Measurements from ENCODE around the gene KPRP. TPM values are rescaled to one million over a fixed set of nuclear protein-coding genes. Genes with fewer than 3 reads are reported as not detected.

Gene KPRP
- total RNA-seq, 3 donors from 2014 or later, result not detected

- H3K27me3 ChIP-seq, result no peaks in the 10 kb centered on the region
- H3K4me3 ChIP-seq, result no peak overlapping the region
- no peak overlapping the region for H3K27ac ChIP-seq
- no peak for DNase-seq (ENCODE audit: low spot score in 2 of 2)
- H3K36me3 ChIP-seq, result no peaks in the 10 kb centered on the region
- H3K9me3 ChIP-seq, result no peaks in the 10 kb centered on the region
- H3K4me1 ChIP-seq, result no peaks in the 10 kb centered on the region
- TF ChIP-seq CTCF (IDR thresholded peaks at IDR 0.05), result no peak
- no peak for TF ChIP-seq POLR2AphosphoS5 (IDR thresholded peaks at IDR 0.05)
- no peak for TF ChIP-seq POLR2A (IDR thresholded peaks at IDR 0.05)
- intact Hi-C loops (cut with DNase I; ENCODE audit: low total_unique reads), result no loop called here
These were observed 11.2 kb downstream of the KPRP start for GRCh38 chr1:152768847-152769533.

DNA sequence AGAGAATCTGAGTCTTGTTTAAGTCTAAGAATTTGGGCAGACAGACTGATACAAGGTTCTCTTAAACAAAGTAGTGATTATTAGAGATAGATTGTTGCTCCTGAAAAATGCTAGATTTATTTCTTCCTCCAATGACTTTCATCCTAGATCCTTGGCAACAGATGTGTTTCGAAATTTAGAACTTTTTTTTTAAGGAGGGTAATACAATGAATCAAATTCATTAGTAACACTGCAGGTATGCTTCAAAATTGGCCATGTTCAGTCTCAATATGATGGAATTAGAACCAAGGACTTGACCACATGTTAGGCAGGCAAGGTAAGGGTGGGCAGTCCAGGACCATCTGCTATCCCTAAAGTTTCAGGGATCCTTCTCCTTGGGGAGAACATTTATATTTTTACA, 12.6 kb downstream of the KPRP start:
- Histone ChIP-seq H3K9me3 (no peaks in the 10 kb centered on the region), H3K36me3 (no peaks in the 10 kb centered on the region), H3K4me1 (no peaks in the 10 kb centered on the region), H3K4me3 (no peak overlapping the region), H3K27me3 (no peaks in the 10 kb centered on the region), H3K27ac (no peak overlapping the region)
- DNase-seq (ENCODE audit: low spot score in 2 of 2), result no peak
- TF ChIP-seq CTCF (IDR thresholded peaks at IDR 0.05) (no peak), POLR2AphosphoS5 (IDR thresholded peaks at IDR 0.05) (no peak), POLR2A (IDR thresholded peaks at IDR 0.05) (no peak)
- intact Hi-C loops (cut with DNase I; ENCODE audit: low total_unique reads), result no loop called here

- no peak within 1 kb of the TSS for H3K4me3 ChIP-seq
- DNase-seq (ENCODE audit: low spot score in 2 of 2), result no peak
- no peak within 1 kb of the TSS for H3K27ac ChIP-seq
- no peaks in the 10 kb centered on the region for H3K36me3 ChIP-seq
- H3K4me1 ChIP-seq, result no peaks in the 10 kb centered on the region
- intact Hi-C loops (cut with DNase I; ENCODE audit: low total_unique reads), result no loop called here
- no peaks in the 10 kb centered on the region for H3K27me3 ChIP-seq
- H3K9me3 ChIP-seq, result no peaks in the 10 kb centered on the region
- TF ChIP-seq POLR2AphosphoS5 (IDR thresholded peaks at IDR 0.05) (no peak), POLR2A (IDR thresholded peaks at IDR 0.05) (no peak), CTCF (IDR thresholded peaks at IDR 0.05) (no peak)
These were observed 17.1 kb downstream of the KPRP start, which contains the start of gene LCE1F for GRCh38 chr1:152774875-152775274. TSS of gene LCE1F (plus strand) at chr1:152775140. CDS start at chr1:152776372, 1,232 bp downstream.

DNA sequence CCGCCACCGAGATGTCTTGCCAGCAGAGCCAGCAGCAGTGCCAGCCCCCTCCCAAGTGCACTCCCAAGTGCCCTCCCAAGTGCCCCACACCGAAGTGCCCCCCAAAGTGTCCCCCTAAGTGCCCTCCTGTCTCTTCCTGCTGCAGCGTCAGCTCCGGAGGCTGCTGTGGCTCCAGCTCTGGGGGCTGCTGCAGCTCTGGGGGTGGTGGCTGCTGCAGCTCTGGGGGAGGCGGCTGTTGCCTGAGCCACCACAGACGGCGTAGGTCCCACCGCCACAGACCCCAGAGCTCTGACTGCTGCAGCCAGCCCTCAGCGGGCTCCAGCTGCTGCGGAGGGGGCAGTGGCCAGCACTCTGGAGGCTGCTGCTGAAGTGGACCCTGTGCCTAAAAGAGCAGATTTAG, 18.5 kb downstream of the KPRP start:
- Histone ChIP-seq H3K4me3 (no peak overlapping the region), H3K36me3 (peaks cover 3% of the 10 kb centered on the region), H3K27me3 (no peaks in the 10 kb centered on the region), H3K9me3 (no peaks in the 10 kb centered on the region), H3K4me1 (no peaks in the 10 kb centered on the region), H3K27ac (no peak overlapping the region)
- TF ChIP-seq POLR2A (IDR thresholded peaks at IDR 0.05) (no peak), CTCF (IDR thresholded peaks at IDR 0.05) (no peak), POLR2AphosphoS5 (IDR thresholded peaks at IDR 0.05) (no peak)
- no peak for DNase-seq (ENCODE audit: low spot score in 2 of 2)
- intact Hi-C loops (cut with DNase I; ENCODE audit: low total_unique reads), result no loop called here

GRCh38 chr1:152777510-152778137, 19.8 kb downstream of the KPRP start:
- intact Hi-C loops (cut with DNase I; ENCODE audit: low total_unique reads), result no loop called here
- H3K4me1 ChIP-seq, result no peaks in the 10 kb centered on the region
- H3K4me3 ChIP-seq, result no peak overlapping the region
- H3K36me3 ChIP-seq, result peaks cover 3% of the 10 kb centered on the region
- no peak for DNase-seq (ENCODE audit: low spot score in 2 of 2)
- no peaks in the 10 kb centered on the region for H3K27me3 ChIP-seq
- no peak for TF ChIP-seq POLR2AphosphoS5 (IDR thresholded peaks at IDR 0.05)
- no peak for TF ChIP-seq CTCF (IDR thresholded peaks at IDR 0.05)
- no peak for TF ChIP-seq POLR2A (IDR thresholded peaks at IDR 0.05)
- H3K27ac ChIP-seq, result no peak overlapping the region
- no peaks in the 10 kb centered on the region for H3K9me3 ChIP-seq

Data from breast epithelium (tissue), 4 donors.